Hepatocyte (in vitro differentiated cells): Measurements from ENCODE around the gene ANKRD1. TPM values are rescaled to one million over a fixed set of nuclear protein-coding genes. Genes with fewer than 3 reads are reported as not detected.

ENCODE experiments used
- DNase-seq: peaks from one replicate; pipeline ENCODE4 v3.0.0-alpha.2; 2016; ENCODE audit warnings: low spot score
- H2AFZ ChIP-seq: fragments of 200-600 bp; sonication (generic); 2 replicates; pipeline ENCODE4 v1.6.0; 2016; ENCODE audit warnings: antibody characterized with exemption, mild to moderate bottlenecking
- H3K27ac ChIP-seq: fragments of 200-600 bp; sonication (generic); 2 replicates; pipeline ENCODE4 v1.5.1; 2016; ENCODE audit warnings: mild to moderate bottlenecking
- H3K27me3 ChIP-seq: fragments of 200-600 bp; sonication (generic); 2 replicates; pipeline ENCODE4 v1.6.1; 2016
- H3K36me3 ChIP-seq: fragments of 200-600 bp; sonication (generic); replicated peaks from 2 replicates; pipeline ENCODE4 v1.5.1; 2016; ENCODE audit warnings: low read depth; ENCODE audit not compliant: insufficient read depth
- H3K4me1 ChIP-seq: fragments of 200-600 bp; sonication (generic); 2 replicates; pipeline ENCODE4 v1.5.1; 2016; ENCODE audit warnings: mild to moderate bottlenecking, moderate library complexity; ENCODE audit not compliant: insufficient read depth
- H3K4me2 ChIP-seq: fragments of 200-600 bp; sonication (generic); 2 replicates; pipeline ENCODE4 v1.6.0; 2016
- H3K4me3 ChIP-seq: fragments of 200-600 bp; sonication (generic); 2 replicates; pipeline ENCODE4 v1.5.1; 2016; ENCODE audit warnings: mild to moderate bottlenecking
- H3K79me2 ChIP-seq: fragments of 200-600 bp; sonication (generic); 2 replicates; pipeline ENCODE4 v1.6.0; 2017; ENCODE audit warnings: mild to moderate bottlenecking
- H3K9me2 ChIP-seq: fragments of 200-600 bp; sonication (generic); replicated peaks from 2 replicates; pipeline ENCODE4 v1.6.0; 2017; ENCODE audit warnings: mild to moderate bottlenecking; ENCODE audit not compliant: insufficient read depth
- H3K9me3 ChIP-seq: fragments of 200-600 bp; sonication (generic); 2 replicates; pipeline ENCODE4 v1.5.1; 2016; ENCODE audit warnings: low read depth, mild to moderate bottlenecking
- H4K20me1 ChIP-seq: fragments of 200-600 bp; sonication (generic); 2 replicates; pipeline ENCODE4 v1.6.0; 2016; ENCODE audit warnings: mild to moderate bottlenecking; ENCODE audit not compliant: insufficient read depth, poor library complexity, severe bottlenecking
- EZH2 ChIP-seq: fragments of 200-600 bp; sonication (generic); IDR thresholded peaks from 2 replicates; pipeline ENCODE4 v1.6.1; 2016; ENCODE audit warnings: antibody characterized with exemption, mild to moderate bottlenecking, borderline replicate concordance
- EZH2phosphoT487 ChIP-seq: fragments of 200-600 bp; sonication (generic); IDR thresholded peaks from one replicate; pipeline ENCODE4 v1.6.1; 2018; ENCODE audit warnings: antibody characterized with exemption, mild to moderate bottlenecking, low read depth, moderate library complexity; ENCODE audit not compliant: unreplicated experiment, severe bottlenecking
- WGBS: methylation state at CpG from one replicate; pipeline ENCODE4 v1.1.6; 2016; ENCODE audit warnings: low lambda C conversion rate; ENCODE audit errors: missing lambda C conversion rate; 5-methylcytosine and 5-hydroxymethylcytosine counted together
- polyA plus RNA-seq: library from polyadenylated mRNA; unstranded; fragments of >200 nt; fragmentation: Nextera tagmentation; extraction: Ambion mirVana; gene quantifications from 2 replicates; pipeline ENCODE4 v1.2.1, GENCODE V29; 2016
- total RNA-seq: library from RNA; depleted of rRNA; stranded (reverse); fragments of >200 nt; gene quantifications from 2 replicates; pipeline ENCODE4 v1.2.3, GENCODE V29; 2014
- TF ChIP-seq, protein P1 (sequence below): fragments of 200-600 bp; sonication (generic); IDR thresholded peaks from 2 replicates; pipeline ENCODE4 v1.5.1; 2016; ENCODE audit warnings: antibody characterized with exemption, mild to moderate bottlenecking; ENCODE audit not compliant: poor library complexity

The ANKRD1 gene
- total and polyA plus RNA-seq, 2 experiments from 2014 or later, result 43.4 to 105 TPM

GRCh38 chr10:90965720-90966119 is 44.8 kb upstream of the ANKRD1 start:
- Histone ChIP-seq H3K79me2 (no peaks in the 10 kb centered on the region), H3K9me3 (no peaks in the 10 kb centered on the region), H3K27ac (no peak overlapping the region), H3K27me3 (no peaks in the 10 kb centered on the region), H4K20me1 (no peaks in the 10 kb centered on the region), H3K36me3 (no peaks in the 10 kb centered on the region), H3K4me2 (no peak overlapping the region), H2AFZ (no peak overlapping the region), H3K9me2 (no peaks in the 10 kb centered on the region), H3K4me3 (no peak overlapping the region), H3K4me1 (no peaks in the 10 kb centered on the region)
- WGBS, result 66% methylated on average over 2 of the region's 2 CpGs
- TF ChIP-seq, protein P1, sequence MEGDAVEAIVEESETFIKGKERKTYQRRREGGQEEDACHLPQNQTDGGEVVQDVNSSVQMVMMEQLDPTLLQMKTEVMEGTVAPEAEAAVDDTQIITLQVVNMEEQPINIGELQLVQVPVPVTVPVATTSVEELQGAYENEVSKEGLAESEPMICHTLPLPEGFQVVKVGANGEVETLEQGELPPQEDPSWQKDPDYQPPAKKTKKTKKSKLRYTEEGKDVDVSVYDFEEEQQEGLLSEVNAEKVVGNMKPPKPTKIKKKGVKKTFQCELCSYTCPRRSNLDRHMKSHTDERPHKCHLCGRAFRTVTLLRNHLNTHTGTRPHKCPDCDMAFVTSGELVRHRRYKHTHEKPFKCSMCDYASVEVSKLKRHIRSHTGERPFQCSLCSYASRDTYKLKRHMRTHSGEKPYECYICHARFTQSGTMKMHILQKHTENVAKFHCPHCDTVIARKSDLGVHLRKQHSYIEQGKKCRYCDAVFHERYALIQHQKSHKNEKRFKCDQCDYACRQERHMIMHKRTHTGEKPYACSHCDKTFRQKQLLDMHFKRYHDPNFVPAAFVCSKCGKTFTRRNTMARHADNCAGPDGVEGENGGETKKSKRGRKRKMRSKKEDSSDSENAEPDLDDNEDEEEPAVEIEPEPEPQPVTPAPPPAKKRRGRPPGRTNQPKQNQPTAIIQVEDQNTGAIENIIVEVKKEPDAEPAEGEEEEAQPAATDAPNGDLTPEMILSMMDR, result no peak
- TF ChIP-seq EZH2, result no peak
- TF ChIP-seq EZH2phosphoT487, result no peak
- no peak for DNase-seq

DNA sequence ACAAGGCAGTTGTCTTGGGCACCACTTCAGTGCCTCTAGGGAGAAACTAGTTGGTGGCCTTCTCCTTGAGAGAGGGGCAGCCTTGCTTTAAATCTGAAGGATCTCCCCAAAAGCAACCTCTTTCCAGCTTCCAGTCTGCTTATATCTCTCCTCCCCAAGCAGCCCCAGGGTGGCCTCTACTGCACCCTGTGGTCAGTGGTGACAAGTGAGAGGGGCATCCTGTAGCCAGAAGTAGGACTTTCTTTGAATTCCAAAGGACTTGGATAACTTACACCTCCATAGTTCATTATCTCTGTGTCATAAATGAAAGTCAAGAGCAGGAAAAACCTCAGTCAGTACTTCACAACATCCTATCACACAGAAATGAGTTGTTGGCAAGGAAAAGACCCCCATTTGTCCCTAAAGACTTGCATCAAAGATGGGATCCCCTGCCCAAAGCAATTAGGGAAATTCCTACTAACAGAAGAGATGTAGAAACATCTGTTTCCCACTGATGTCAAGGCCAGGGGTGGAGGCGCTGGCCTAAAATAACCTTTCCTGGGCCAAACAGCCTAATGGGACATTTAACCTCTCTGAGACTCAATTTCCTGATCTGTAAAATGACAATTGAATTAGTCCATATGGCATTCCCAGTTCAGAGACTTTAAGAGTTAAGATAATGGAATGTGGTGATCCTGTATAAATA is 44.0 kb upstream of the ANKRD1 start:
- Histone ChIP-seq H3K36me3 (no peaks in the 10 kb centered on the region), H3K4me3 (no peak overlapping the region), H3K9me2 (no peaks in the 10 kb centered on the region), H2AFZ (no peak overlapping the region), H3K79me2 (no peaks in the 10 kb centered on the region), H3K4me2 (no peak overlapping the region), H3K27me3 (no peaks in the 10 kb centered on the region), H3K9me3 (no peaks in the 10 kb centered on the region), H3K27ac (no peak overlapping the region), H4K20me1 (no peaks in the 10 kb centered on the region), H3K4me1 (no peaks in the 10 kb centered on the region)
- DNase-seq, result no peak
- TF ChIP-seq EZH2phosphoT487 (no peak), EZH2 (no peak)
- TF ChIP-seq, protein P1, result no peak
- 92% methylated on average over 1 of the region's 1 CpG for WGBS

DNA sequence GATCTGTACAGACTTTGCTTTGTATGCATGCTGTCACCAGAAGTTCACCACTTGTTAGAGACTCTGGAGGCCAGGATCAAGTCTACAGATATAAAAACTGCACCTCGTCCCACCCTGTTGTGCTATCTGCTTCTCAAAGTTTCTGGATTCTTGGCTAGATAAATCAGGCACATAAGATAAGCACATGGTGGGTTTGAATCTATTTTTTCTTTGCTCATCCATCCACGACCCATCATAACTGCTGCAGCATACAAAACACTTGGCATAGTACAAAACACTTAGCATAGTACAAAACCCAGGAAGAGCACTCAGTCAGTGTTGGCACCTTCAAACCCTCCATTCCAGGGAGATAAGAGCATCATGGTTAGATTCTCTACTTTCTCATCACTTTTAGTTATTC is 42.4 kb upstream of the ANKRD1 start:
- WGBS, result 86% methylated on average over 2 of the region's 2 CpGs
- Histone ChIP-seq H3K4me3 (no peak overlapping the region), H3K27ac (no peak overlapping the region), H4K20me1 (no peaks in the 10 kb centered on the region), H3K27me3 (no peaks in the 10 kb centered on the region), H3K9me3 (no peaks in the 10 kb centered on the region), H3K36me3 (no peaks in the 10 kb centered on the region), H3K4me1 (no peaks in the 10 kb centered on the region), H3K9me2 (no peaks in the 10 kb centered on the region), H3K79me2 (no peaks in the 10 kb centered on the region), H3K4me2 (no peak overlapping the region), H2AFZ (no peak overlapping the region)
- TF ChIP-seq EZH2 (no peak), EZH2phosphoT487 (no peak)
- TF ChIP-seq, protein P1, result no peak
- DNase-seq, result no peak
